ENCODE data around the gene KMT5B. TPM values are rescaled to one million over a fixed set of nuclear protein-coding genes. Genes with fewer than 3 reads are reported as not detected.

Gene KMT5B
- total RNA-seq, 1 experiment from 2014 or later = 45.7 TPM

GRCh38 chr11:68216171-68216938 lies 3.3 kb upstream of the KMT5B start:
- ChIA-PET POLR2A (ENCODE audit: unreplicated experiment) (no interaction called here), CTCF (interaction anchor here (0.6 kb wide), 1 partner anchor 295 kb away, joined by 3 read pairs; no protein-coding TSS in a partner anchor)
- no TSS peak for BruUV-seq (replicated peaks)
- Histone ChIP-seq H3K4me3 (no peak overlapping the region), H3K27ac (no peak overlapping the region), H2AFZ (no peak overlapping the region), H4K20me1 (ENCODE audit: insufficient read depth) (peaks cover 12% of the 10 kb centered on the region), H3K4me1 (replicated peaks; ENCODE audit: insufficient read depth) (peaks cover 12% of the 10 kb centered on the region; the same call in 1 of the 2 replicates), H3K79me2 (ENCODE audit: low read depth) (peaks cover 13% of the 10 kb centered on the region), H3F3A (ENCODE audit: insufficient read depth, low read depth) (peaks cover 17% of the 10 kb centered on the region; the same call in 1 of the 2 replicates), H3K27me3 (ENCODE audit: insufficient read depth, low read depth) (no peaks in the 10 kb centered on the region), H3K9me2 (ENCODE audit: insufficient read depth) (no peaks in the 10 kb centered on the region), H3K36me3 (ENCODE audit: low read depth) (no peaks in the 10 kb centered on the region), H3K4me2 (no peak overlapping the region), H3K9me3 (ENCODE audit: insufficient read depth, low read depth) (no peaks in the 10 kb centered on the region)
- peak in 1 of 2 experiments; percentile 30 for DNase-seq
- intact Hi-C loops (cut with micrococcal nuclease; ENCODE audit: unreplicated experiment) = no loop called here
- TF ChIP-seq EZH2 (IDR thresholded peaks at IDR 0.05; ENCODE audit: low read depth) (no peak), CTCF (conservative IDR thresholded peaks at IDR 0.05) (no peak)

GRCh38 chr11:68215524-68216170 lies 2.6 kb upstream of the KMT5B start:
- Histone ChIP-seq H3K4me3 (no peak overlapping the region), H3K36me3 (ENCODE audit: low read depth) (no peaks in the 10 kb centered on the region), H4K20me1 (ENCODE audit: insufficient read depth) (peaks cover 20% of the 10 kb centered on the region), H3K27me3 (ENCODE audit: insufficient read depth, low read depth) (no peaks in the 10 kb centered on the region), H3K79me2 (ENCODE audit: low read depth) (peaks cover 20% of the 10 kb centered on the region), H2AFZ (no peak overlapping the region), H3K4me1 (replicated peaks; ENCODE audit: insufficient read depth) (peaks cover 16% of the 10 kb centered on the region; the same call in 1 of the 2 replicates), H3K9me2 (ENCODE audit: insufficient read depth) (no peaks in the 10 kb centered on the region), H3F3A (ENCODE audit: insufficient read depth, low read depth) (peaks cover 17% of the 10 kb centered on the region; the same call in 1 of the 2 replicates), H3K4me2 (no peak overlapping the region), H3K9me3 (ENCODE audit: insufficient read depth, low read depth) (no peaks in the 10 kb centered on the region), H3K27ac (no peak overlapping the region)
- intact Hi-C loops (cut with micrococcal nuclease; ENCODE audit: unreplicated experiment) = no loop called here
- DNase-seq = no peak
- POLR2A ChIA-PET (ENCODE audit: unreplicated experiment) = no interaction called here
- CTCF ChIA-PET = no interaction called here
- no peak for TF ChIP-seq CTCF (conservative IDR thresholded peaks at IDR 0.05)
- TF ChIP-seq EZH2 (IDR thresholded peaks at IDR 0.05; ENCODE audit: low read depth) = no peak
- BruUV-seq (replicated peaks) = no TSS peak

GRCh38 chr11:68215087-68215445 lies 2.0 kb upstream of the KMT5B start:
- ChIA-PET POLR2A (ENCODE audit: unreplicated experiment) (interaction anchor here (0.6 kb wide), 1 partner anchor 39 kb away, joined by 4 read pairs; no protein-coding TSS in a partner anchor), CTCF (no interaction called here)
- Histone ChIP-seq H4K20me1 (ENCODE audit: insufficient read depth) (peaks cover 25% of the 10 kb centered on the region), H3K9me2 (ENCODE audit: insufficient read depth) (no peaks in the 10 kb centered on the region), H3K9me3 (ENCODE audit: insufficient read depth, low read depth) (no peaks in the 10 kb centered on the region), H3F3A (ENCODE audit: insufficient read depth, low read depth) (peaks cover 21% of the 10 kb centered on the region; the same call in 1 of the 2 replicates), H3K27ac (no peak overlapping the region), H3K4me1 (replicated peaks; ENCODE audit: insufficient read depth) (peaks cover 16% of the 10 kb centered on the region; the same call in 1 of the 2 replicates), H2AFZ (no peak overlapping the region), H3K4me2 (no peak overlapping the region), H3K36me3 (ENCODE audit: low read depth) (no peaks in the 10 kb centered on the region), H3K4me3 (no peak overlapping the region), H3K27me3 (ENCODE audit: insufficient read depth, low read depth) (no peaks in the 10 kb centered on the region), H3K79me2 (ENCODE audit: low read depth) (peaks cover 26% of the 10 kb centered on the region)
- intact Hi-C loops (cut with micrococcal nuclease; ENCODE audit: unreplicated experiment) = no loop called here
- DNase-seq = no peak
- TF ChIP-seq EZH2 (IDR thresholded peaks at IDR 0.05; ENCODE audit: low read depth) (no peak), CTCF (conservative IDR thresholded peaks at IDR 0.05) (no peak)
- no TSS peak for BruUV-seq (replicated peaks)

All from PC-9 (cell line).